Measurements from ENCODE around the gene SYNGAP1. TPM values are rescaled to one million over a fixed set of nuclear protein-coding genes. Genes with fewer than 3 reads are reported as not detected.

Gene SYNGAP1
- total and polyA plus RNA-seq, 9 of the 15 experiments (the other 6 are each of a cell fraction or from before 2014, with no cell fraction given): 0.01 to 22.8 (median 3.2) TPM

- TF ChIP-seq DEAF1 (CRISPR knock-in tag; IDR thresholded peaks at IDR 0.05) (peak; percentile 29; the same call in 1 of the 2 replicates), FOXP1 (CRISPR knock-in tag; IDR thresholded peaks at IDR 0.05) (peak; percentile 25; the same call in 1 of the 2 replicates), E2F3 (CRISPR knock-in tag; IDR thresholded peaks at IDR 0.05) (peak; percentile 24; the same call in 1 of the 2 replicates), ZNF561 (CRISPR knock-in tag; conservative IDR thresholded peaks at IDR 0.05) (no peak), FOS (IDR thresholded peaks at IDR 0.05; ENCODE audit: extremely low read depth, insufficient read length) (peak; percentile 81), NONO (IDR thresholded peaks at IDR 0.05; ENCODE audit: low read depth in 2 of 2, low read length in 1 of 2) (no peak), NFIC (IDR thresholded peaks at IDR 0.05) (peak; percentile 56; the same call in 1 of the 2 replicates), TAF1 (IDR thresholded peaks at IDR 0.05; ENCODE audit: control insufficient read depth, extremely low read depth, insufficient read depth, low read length, severe bottlenecking) (peak; percentile 76), FOSL1 (tag; conservative IDR thresholded peaks at IDR 0.05) (peak; percentile 83), SAFB2 (IDR thresholded peaks at IDR 0.05; ENCODE audit: borderline replicate concordance, low read depth, low read length, severe bottlenecking) (no peak), PRDM10 (IDR thresholded peaks at IDR 0.05; ENCODE audit: partially characterized antibody) (peak; percentile 65), KLF6 (CRISPR knock-in tag; IDR thresholded peaks at IDR 0.05; ENCODE audit: borderline replicate concordance) (no peak), AFF1 (IDR thresholded peaks at IDR 0.05; ENCODE audit: low read depth in 1 of 2, partially characterized antibody in 2 of 2) (peak in 1 of 2 experiments; percentile 21), ZKSCAN1 (IDR thresholded peaks at IDR 0.05; ENCODE audit: low read depth, low read length) (peak; percentile 37; the same call in 1 of the 2 replicates), ESRRA (IDR thresholded peaks at IDR 0.05; ENCODE audit: borderline replicate concordance, low read depth) (peak; percentile 64)
Measured at GRCh38 chr6:33417903-33418689, 1.8 kb upstream of the SYNGAP1 start, which contains the start of gene CUTA (continued).
